Glutamatergic neuron (in vitro differentiated cells): Measurements from ENCODE around the gene GPR148. TPM values are rescaled to one million over a fixed set of nuclear protein-coding genes. Genes with fewer than 3 reads are reported as not detected.

Source experiments
- DNase-seq: peaks from one replicate; pipeline ENCODE4 v3.0.0; 2022
- H3K27ac Mint-ChIP-seq: one replicate; pipeline ENCODE4 v1.8.0; 2020; ENCODE audit warnings: mild to moderate bottlenecking, mixed read lengths, inconsistent platforms; ENCODE audit not compliant: unreplicated experiment
- H3K27me3 Mint-ChIP-seq: one replicate; pipeline ENCODE4 v1.8.0; 2020; ENCODE audit warnings: mild to moderate bottlenecking, moderate library complexity, mixed read lengths, inconsistent platforms; ENCODE audit not compliant: unreplicated experiment
- H3K36me3 Mint-ChIP-seq: one replicate; pipeline ENCODE4 v1.8.0; 2020; ENCODE audit warnings: mild to moderate bottlenecking, mixed read lengths, inconsistent platforms; ENCODE audit not compliant: unreplicated experiment
- H3K4me1 Mint-ChIP-seq: one replicate; pipeline ENCODE4 v1.8.0; 2020; ENCODE audit warnings: mild to moderate bottlenecking, low read depth, mixed read lengths, inconsistent platforms; ENCODE audit not compliant: unreplicated experiment
- H3K4me3 Mint-ChIP-seq: one replicate; pipeline ENCODE4 v1.8.0; 2020; ENCODE audit warnings: mild to moderate bottlenecking, mixed read lengths, inconsistent platforms; ENCODE audit not compliant: unreplicated experiment
- H3K9me3 Mint-ChIP-seq: one replicate; pipeline ENCODE4 v1.8.0; 2020; ENCODE audit warnings: mild to moderate bottlenecking, moderate library complexity, mixed read lengths, inconsistent platforms; ENCODE audit not compliant: unreplicated experiment
- total RNA-seq: library from RNA; stranded (reverse); fragmentation: NEBNext Ultra II Directional; extraction: Animal tissue kit (Norgen Biotek cat#: 25700); gene quantifications from one replicate; pipeline ENCODE4 v1.2.1, GENCODE V29; 2021; ENCODE audit not compliant: unreplicated experiment
- TF ChIP-seq, protein P1 (sequence below): fragments of 200-600 bp; sonication (generic); IDR thresholded peaks from one replicate; pipeline ENCODE4 v1.5.0; 2021; ENCODE audit not compliant: partially characterized antibody, unreplicated experiment

Gene GPR148
- total RNA-seq, 1 donor from 2014 or later, result not detected

DNA sequence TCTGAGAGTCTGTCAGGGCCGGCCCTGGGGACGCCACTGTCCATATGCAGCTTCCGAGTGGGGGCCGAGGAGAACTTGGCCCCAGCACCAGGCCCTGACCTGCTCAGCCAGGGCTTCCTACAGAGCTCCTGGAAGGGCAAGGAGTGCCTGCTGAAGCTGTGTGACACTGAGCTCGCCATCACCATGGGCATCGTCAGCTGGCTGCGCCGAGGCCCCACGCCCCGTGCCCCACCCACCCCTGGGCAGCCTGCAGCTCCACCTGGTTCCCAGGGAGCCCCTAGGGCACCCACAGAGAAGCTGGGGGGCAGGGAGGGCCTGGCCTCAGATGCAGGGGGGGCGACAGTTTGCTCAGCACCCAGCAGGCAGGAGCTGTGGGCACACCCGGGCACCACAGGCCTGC lies 34.5 kb downstream of the GPR148 start:
- H3K9me3 Mint-ChIP-seq, result peaks cover 9% of the 10 kb centered on the region
- no peaks in the 10 kb centered on the region for H3K36me3 Mint-ChIP-seq
- peaks cover 13% of the 10 kb centered on the region for H3K27me3 Mint-ChIP-seq
- no peak for DNase-seq
- H3K4me1 Mint-ChIP-seq, result peaks cover 19% of the 10 kb centered on the region
- H3K4me3 Mint-ChIP-seq, result no peak overlapping the region
- TF ChIP-seq, protein P1, sequence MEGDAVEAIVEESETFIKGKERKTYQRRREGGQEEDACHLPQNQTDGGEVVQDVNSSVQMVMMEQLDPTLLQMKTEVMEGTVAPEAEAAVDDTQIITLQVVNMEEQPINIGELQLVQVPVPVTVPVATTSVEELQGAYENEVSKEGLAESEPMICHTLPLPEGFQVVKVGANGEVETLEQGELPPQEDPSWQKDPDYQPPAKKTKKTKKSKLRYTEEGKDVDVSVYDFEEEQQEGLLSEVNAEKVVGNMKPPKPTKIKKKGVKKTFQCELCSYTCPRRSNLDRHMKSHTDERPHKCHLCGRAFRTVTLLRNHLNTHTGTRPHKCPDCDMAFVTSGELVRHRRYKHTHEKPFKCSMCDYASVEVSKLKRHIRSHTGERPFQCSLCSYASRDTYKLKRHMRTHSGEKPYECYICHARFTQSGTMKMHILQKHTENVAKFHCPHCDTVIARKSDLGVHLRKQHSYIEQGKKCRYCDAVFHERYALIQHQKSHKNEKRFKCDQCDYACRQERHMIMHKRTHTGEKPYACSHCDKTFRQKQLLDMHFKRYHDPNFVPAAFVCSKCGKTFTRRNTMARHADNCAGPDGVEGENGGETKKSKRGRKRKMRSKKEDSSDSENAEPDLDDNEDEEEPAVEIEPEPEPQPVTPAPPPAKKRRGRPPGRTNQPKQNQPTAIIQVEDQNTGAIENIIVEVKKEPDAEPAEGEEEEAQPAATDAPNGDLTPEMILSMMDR, result no peak
- no peak overlapping the region for H3K27ac Mint-ChIP-seq

DNA sequence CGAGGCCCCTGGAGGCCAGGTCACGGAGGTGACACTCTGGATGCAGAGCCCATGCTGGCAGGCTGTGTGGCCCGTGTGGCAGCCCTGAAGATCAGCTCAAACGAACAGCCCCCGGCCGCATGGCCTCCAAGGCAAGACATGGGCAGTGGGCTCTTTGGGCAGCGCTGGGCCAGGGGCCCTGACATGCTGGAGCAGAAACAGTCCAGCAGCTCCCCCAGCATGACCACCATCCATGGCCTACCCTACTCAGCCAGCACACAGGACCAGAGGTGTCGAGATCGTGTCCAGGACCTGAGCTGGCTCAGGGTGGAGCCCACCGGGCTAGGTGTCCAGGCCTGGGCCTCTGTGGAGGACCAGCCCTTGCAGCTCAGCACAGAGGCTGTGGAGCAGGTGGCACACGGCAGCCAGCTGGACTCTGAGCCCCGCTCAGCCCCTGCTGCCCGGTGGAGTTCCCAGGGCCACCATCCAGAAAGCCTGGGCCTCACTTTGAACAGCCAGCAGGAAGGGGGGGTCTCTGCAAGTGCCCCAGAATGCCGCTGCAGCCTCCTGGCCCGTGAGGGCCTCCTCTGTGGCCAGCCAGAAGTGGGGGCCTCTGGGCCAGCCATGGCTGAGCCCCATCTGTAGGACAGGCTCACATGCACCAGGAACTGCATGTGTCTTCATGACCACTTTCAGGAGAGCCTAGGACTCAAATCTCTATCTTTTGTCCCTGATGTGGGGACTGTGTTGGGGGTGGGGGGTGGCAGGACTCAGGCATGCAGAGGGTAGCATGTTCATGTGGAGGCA lies 35.4 kb downstream of the GPR148 start:
- Mint-ChIP-seq H3K27ac (no peak overlapping the region), H3K4me1 (peaks cover 15% of the 10 kb centered on the region), H3K36me3 (no peaks in the 10 kb centered on the region), H3K9me3 (peaks cover 7% of the 10 kb centered on the region), H3K27me3 (peaks cover 13% of the 10 kb centered on the region), H3K4me3 (no peak overlapping the region)
- TF ChIP-seq, protein P1, result no peak
- DNase-seq, result no peak

DNA sequence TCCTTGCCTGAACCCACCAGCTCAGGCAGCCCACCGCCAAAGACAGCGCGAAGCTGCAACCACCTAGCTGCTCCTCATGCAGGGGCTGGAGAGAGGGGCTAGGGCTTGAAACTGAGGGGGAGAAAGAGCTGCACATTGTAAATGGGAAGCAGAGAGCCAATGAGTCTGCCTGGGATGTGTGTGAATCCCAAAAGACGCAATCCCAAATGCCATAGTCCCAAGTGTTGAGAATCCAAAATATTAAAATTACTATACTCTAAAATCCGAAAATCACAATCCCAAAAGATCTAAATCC lies 35.9 kb downstream of the GPR148 start:
- Mint-ChIP-seq H3K4me3 (no peak overlapping the region), H3K4me1 (peaks cover 12% of the 10 kb centered on the region), H3K36me3 (no peaks in the 10 kb centered on the region), H3K27me3 (peaks cover 13% of the 10 kb centered on the region), H3K9me3 (peaks cover 7% of the 10 kb centered on the region), H3K27ac (no peak overlapping the region)
- TF ChIP-seq, protein P1, result no peak
- DNase-seq, result no peak

DNA sequence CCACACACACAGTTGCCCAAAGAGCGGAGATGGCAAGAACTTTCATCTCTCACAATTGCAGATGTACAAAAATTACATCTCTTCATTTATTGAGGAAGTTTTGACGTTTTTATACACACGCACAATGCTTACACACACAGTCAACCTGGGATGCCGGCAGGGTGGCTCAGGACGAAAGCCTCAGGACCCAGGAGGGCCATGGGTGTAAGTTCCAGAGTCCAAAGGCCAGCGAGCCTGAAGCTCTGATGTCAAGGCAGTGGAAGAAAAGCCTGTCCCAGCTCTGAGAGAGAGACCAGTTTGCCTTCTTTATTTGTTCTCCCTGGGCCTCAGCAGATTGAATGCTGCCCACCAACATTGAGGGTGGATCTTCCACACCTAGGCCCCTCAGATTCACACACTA lies 36.6 kb downstream of the GPR148 start:
- Mint-ChIP-seq H3K36me3 (no peaks in the 10 kb centered on the region), H3K27ac (no peak overlapping the region), H3K9me3 (peaks cover 7% of the 10 kb centered on the region), H3K27me3 (peaks cover 11% of the 10 kb centered on the region), H3K4me3 (no peak overlapping the region), H3K4me1 (peaks cover 11% of the 10 kb centered on the region)
- DNase-seq, result no peak
- TF ChIP-seq, protein P1, result no peak

DNA sequence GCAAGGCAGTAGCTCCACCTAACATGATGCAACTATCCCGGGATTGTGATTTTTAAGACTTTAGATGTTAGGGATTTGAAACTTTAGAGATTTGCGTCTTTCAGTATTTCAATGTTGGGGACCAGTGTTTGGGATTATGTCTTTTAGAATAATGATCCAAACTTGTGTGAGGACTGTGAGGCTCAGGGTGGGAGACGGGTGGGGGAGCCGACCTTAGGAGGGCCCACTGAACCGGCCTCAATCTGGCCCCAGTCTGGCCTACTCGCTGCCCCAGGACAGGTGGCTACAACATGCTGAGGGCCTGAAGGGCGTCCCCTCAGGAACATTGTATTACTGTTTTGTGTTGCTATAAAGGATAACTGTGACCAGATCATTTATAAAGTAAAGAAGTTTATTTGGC lies 37.2 kb downstream of the GPR148 start:
- TF ChIP-seq, protein P1, result no peak
- DNase-seq, result no peak
- H3K36me3 Mint-ChIP-seq, result no peaks in the 10 kb centered on the region
- no peak overlapping the region for H3K27ac Mint-ChIP-seq
- H3K4me1 Mint-ChIP-seq, result peaks cover 7% of the 10 kb centered on the region
- peaks cover 7% of the 10 kb centered on the region for H3K27me3 Mint-ChIP-seq
- peaks cover 3% of the 10 kb centered on the region for H3K9me3 Mint-ChIP-seq
- no peak overlapping the region for H3K4me3 Mint-ChIP-seq
